ENCODE data around the gene HMCN2.

The HMCN2 gene

GRCh38 chr9:130483371-130483971 is 217.9 kb downstream of the HMCN2 start:
- H3K27ac ChIP-seq: no peak overlapping the region

More at GRCh38 chr9:130483371-130483971, 217.9 kb downstream of the HMCN2 start:
- H3K9me3 ChIP-seq (ENCODE audit: control insufficient read depth, low read length): no peaks in the 10 kb centered on the region
- H2AFZ ChIP-seq: no peak overlapping the region
- no peaks in the 10 kb centered on the region for H3K27me3 ChIP-seq (ENCODE audit: control insufficient read depth, insufficient read depth, low read length)
- H3K36me3 ChIP-seq (ENCODE audit: control insufficient read depth, insufficient read depth, low read length): no peaks in the 10 kb centered on the region
- no peak overlapping the region for H3K4me3 ChIP-seq (ENCODE audit: low read depth, low read length)
- no peaks in the 10 kb centered on the region for H3K79me2 ChIP-seq
- H3K9ac ChIP-seq: no peak overlapping the region
- H3K4me1 ChIP-seq: no peaks in the 10 kb centered on the region
- no peak overlapping the region for H3K4me2 ChIP-seq (ENCODE audit: low read length)
- TF ChIP-seq CTCF (IDR thresholded peaks at IDR 0.05): no peak

All from parathyroid adenoma (tissue), 2 donors.